KOPT-K1 (cell line): ENCODE data around the gene FGD4.
"Not testable (repeated sequence)": the region's sequence is repeated elsewhere in the genome, so short reads cannot be mapped to it uniquely, and the experiment has no call there.

Experiments
- H3K27ac ChIP-seq: fragments of 200-600 bp; sonication (generic); 2 replicates; pipeline ENCODE4 v1.5.1; 2016; ENCODE audit warnings: antibody characterized with exemption, mild to moderate bottlenecking, low read depth, low read length; ENCODE audit not compliant: poor library complexity, severe bottlenecking
- H3K36me3 ChIP-seq: fragments of 200-600 bp; sonication (generic); 2 replicates; pipeline ENCODE4 v1.5.1; 2017; ENCODE audit warnings: antibody characterized with exemption, mild to moderate bottlenecking, low read length, moderate library complexity; ENCODE audit not compliant: insufficient read depth
- H3K9me3 ChIP-seq: fragments of 200-600 bp; sonication (generic); 2 replicates; pipeline ENCODE4 v1.5.1; 2017; ENCODE audit warnings: antibody characterized with exemption, low read length, mild to moderate bottlenecking; ENCODE audit not compliant: insufficient read depth, poor library complexity, severe bottlenecking

The FGD4 gene

GRCh38 chr12:32526343-32526742 lies 127.0 kb downstream of the FGD4 start:
- H3K36me3 ChIP-seq = not testable (repeated sequence)

DNA sequence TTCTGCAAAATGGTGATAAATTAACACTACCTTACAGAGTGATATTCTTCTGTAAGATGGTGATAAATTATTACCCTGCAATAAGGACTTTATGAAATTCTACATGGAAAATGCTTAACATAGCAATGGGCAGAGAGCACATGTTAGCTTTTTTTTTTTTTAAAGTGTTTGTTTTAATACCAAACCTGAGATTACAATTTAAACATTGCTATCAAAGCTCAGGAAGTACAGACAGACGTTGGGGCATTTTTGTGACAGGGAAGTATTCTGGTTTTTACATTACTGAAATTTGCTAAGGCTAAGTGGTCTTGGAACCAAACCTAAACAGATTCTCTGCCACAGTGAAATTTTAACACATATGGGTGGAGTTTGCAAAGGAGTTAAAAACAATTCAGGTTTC lies 133.1 kb downstream of the FGD4 start:
- H3K9me3 ChIP-seq = no peaks in the 10 kb centered on the region
- H3K27ac ChIP-seq = no peak overlapping the region
- no peaks in the 10 kb centered on the region for H3K36me3 ChIP-seq

More at GRCh38 chr12:32526343-32526742, 127.0 kb downstream of the FGD4 start:
- not testable (repeated sequence) for H3K27ac ChIP-seq, H3K9me3 ChIP-seq

DNA sequence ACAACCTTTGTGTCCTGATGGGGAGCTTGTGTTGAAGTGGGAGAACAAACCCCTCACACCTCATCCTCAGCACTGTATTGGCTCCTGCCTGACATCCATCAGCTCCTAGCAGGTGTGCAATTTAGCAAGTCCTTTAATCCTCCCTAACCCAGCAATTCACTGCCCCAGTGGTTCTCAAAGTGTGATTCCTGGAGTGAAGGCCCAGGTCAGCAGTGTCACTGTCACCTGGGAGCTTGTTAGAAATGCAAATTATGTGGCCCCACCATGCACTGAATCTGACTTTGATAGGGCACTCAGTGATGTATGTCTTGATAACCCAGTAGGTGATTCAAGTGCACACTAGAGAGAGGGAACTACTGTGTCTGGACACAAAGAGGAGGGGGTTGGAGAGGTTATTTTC lies 133.6 kb downstream of the FGD4 start:
- Histone ChIP-seq H3K27ac (no peak overlapping the region), H3K36me3 (no peaks in the 10 kb centered on the region), H3K9me3 (no peaks in the 10 kb centered on the region)

DNA sequence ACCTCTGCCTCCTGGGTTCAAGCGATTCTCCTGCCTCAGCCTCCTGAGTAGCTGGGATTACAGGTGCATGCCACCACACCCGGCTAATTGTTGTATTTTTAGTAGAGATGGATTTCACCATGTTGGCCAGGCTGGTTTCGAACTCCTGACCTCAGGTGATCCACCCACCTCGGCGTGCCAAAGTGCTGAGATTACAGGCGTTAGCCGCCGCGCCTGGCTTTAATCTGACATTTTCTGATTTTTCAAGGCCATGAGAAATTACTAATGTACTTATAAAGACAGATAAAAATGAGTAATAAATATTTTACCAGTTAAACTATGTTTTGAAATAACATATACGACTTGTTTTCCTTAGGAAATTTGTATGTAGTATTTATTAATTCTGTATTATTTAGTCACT lies 134.1 kb downstream of the FGD4 start:
- H3K27ac ChIP-seq, H3K9me3 ChIP-seq: not testable (repeated sequence)

GRCh38 chr12:32533971-32534590 lies 134.7 kb downstream of the FGD4 start:
- H3K36me3 ChIP-seq = no peaks in the 10 kb centered on the region
- no peaks in the 10 kb centered on the region for H3K9me3 ChIP-seq
- H3K27ac ChIP-seq = no peak overlapping the region

More for the DNA sequence above, 134.1 kb downstream of the FGD4 start:
- not testable (repeated sequence) for H3K36me3 ChIP-seq

GRCh38 chr12:32534698-32535097 lies 135.3 kb downstream of the FGD4 start:
- H3K36me3 ChIP-seq = no peaks in the 10 kb centered on the region
- H3K9me3 ChIP-seq = no peaks in the 10 kb centered on the region
- no peak overlapping the region for H3K27ac ChIP-seq

GRCh38 chr12:32535288-32535999 lies 136.1 kb downstream of the FGD4 start:
- H3K27ac ChIP-seq = no peak overlapping the region
- H3K36me3 ChIP-seq = no peaks in the 10 kb centered on the region
- no peaks in the 10 kb centered on the region for H3K9me3 ChIP-seq

DNA sequence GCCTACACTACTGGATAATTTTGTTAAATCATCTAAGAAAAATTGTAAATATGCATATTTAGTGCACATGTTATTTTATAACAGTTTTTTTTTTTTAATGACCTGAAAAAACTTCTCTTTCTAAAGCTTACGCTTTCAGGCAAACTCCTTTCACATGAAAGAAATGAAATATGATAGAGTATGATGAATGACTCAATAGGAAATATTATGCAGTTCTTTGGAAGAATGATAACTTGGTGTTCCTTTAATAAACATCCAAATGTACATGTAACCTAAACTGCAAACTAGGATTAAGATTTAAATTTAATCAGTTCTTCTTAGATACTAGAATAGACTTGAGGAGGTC lies 136.6 kb downstream of the FGD4 start:
- Histone ChIP-seq H3K36me3 (no peaks in the 10 kb centered on the region), H3K27ac (no peak overlapping the region), H3K9me3 (no peaks in the 10 kb centered on the region)

DNA sequence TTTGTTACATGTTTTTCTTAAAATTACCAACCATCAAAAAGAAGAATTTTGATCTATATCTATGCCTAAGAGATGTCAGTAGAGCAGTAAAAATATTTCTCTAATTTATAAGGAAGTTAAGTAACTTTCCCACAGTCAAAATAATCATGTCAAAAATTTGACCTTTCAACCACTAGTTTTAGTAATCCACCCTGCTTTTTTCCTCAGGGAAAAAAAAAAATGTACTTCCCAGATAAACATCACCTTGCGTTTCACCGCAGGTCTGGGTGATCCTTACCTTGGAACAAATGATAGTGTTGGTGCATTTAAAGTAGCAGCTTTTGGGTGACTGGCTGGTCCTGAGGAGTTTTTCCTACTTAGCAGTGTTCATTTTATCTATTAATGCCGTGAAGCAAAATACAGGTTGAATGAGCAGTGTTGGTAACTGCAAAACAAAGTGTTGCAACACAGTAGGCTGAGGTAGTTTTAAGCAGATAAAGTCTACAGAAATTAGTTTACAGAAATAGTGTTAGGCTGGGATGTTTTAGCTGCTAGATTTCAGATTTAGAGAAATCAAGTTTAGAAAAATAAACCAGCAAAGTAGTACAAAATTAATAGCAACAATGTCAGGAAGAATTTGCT lies 142.5 kb downstream of the FGD4 start:
- no peaks in the 10 kb centered on the region for H3K36me3 ChIP-seq
- H3K9me3 ChIP-seq = no peaks in the 10 kb centered on the region
- H3K27ac ChIP-seq = no peak overlapping the region

- H3K27ac ChIP-seq = no peak overlapping the region
Observed at GRCh38 chr12:32542428-32543229, 143.3 kb downstream of the FGD4 start.

DNA sequence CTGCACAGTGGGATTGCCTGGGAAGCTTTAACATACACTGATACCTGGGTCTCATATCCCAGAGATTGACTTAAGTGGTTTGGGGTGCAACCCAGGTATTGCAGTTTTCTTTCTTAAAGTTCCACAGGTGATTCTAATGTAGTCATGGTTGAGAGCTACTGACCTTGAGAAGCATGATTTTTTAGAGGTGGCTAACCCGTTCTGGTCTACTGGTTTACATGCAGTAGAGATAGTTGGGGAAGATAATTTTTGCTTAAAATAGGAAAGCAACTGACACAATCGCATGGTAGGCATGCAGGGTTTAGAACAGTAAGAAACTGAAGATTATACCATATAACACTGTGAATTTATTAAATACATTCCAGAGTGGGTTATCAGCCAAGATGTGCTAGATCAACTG lies 145.5 kb downstream of the FGD4 start:
- Histone ChIP-seq H3K27ac (no peak overlapping the region), H3K9me3 (no peaks in the 10 kb centered on the region)

More at GRCh38 chr12:32542428-32543229, 143.3 kb downstream of the FGD4 start:
- Histone ChIP-seq H3K36me3 (no peaks in the 10 kb centered on the region), H3K9me3 (no peaks in the 10 kb centered on the region)

GRCh38 chr12:32545413-32545980 lies 146.1 kb downstream of the FGD4 start:
- H3K36me3 ChIP-seq = no peaks in the 10 kb centered on the region
- H3K27ac ChIP-seq = no peak overlapping the region
- H3K9me3 ChIP-seq = no peaks in the 10 kb centered on the region

More for the DNA sequence above, 145.5 kb downstream of the FGD4 start:
- no peaks in the 10 kb centered on the region for H3K36me3 ChIP-seq

- Histone ChIP-seq H3K9me3 (no peaks in the 10 kb centered on the region), H3K27ac (no peak overlapping the region), H3K36me3 (no peaks in the 10 kb centered on the region)
Observed at GRCh38 chr12:32546272-32546671, 146.9 kb downstream of the FGD4 start.

DNA sequence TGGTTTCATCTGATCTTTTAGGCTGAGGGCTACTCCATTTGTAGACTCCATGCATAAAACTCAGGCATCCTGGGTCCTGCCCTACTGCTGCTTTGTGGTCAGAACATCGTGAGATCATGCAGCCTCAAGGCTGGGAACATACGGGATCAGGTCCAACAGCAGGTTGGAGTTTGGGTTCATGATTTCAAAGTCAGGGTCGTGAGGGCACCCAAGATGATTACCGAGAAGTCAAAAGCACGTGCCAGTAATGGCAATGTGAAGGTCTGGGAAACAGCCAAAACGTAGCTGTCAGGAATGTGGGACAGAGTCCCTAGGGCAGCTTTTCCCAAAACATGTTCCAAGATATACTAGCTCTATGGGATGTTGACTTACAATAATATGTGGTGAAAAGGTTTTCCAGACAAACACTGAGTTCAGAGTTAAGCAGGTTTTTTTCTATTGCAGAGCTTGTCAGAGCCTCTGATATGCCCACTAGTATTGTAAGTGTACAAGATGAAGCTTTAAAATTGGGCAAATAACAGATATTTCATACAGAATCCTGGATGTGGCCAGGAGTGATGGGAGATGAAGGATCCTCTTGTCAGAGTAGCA lies 149.4 kb downstream of the FGD4 start:
- no peaks in the 10 kb centered on the region for H3K36me3 ChIP-seq
- no peaks in the 10 kb centered on the region for H3K9me3 ChIP-seq
- H3K27ac ChIP-seq = no peak overlapping the region
